Right renal cortex interstitium (tissue), 3 donors: Measurements from ENCODE around the gene DRAM1. TPM values are rescaled to one million over a fixed set of nuclear protein-coding genes. Genes with fewer than 3 reads are reported as not detected.
"Not testable (repeated sequence)": the region's sequence is repeated elsewhere in the genome, so short reads cannot be mapped to it uniquely, and the experiment has no call there.

Source experiments
- DNase-seq, 3 donors: peaks; one replicate each; pipeline ENCODE4 v3.0.0-alpha.2; 2013; ENCODE audit warnings: low read depth in 3 of 3, low spot score in 2 of 3
- polyA plus RNA-seq, 3 donors: library from polyadenylated mRNA; unstranded; fragments of 120-200 nt; gene quantifications; one replicate each; pipeline ENCODE4 v1.2.1, GENCODE V29; 2013; ENCODE audit not compliant: insufficient read length in 3 of 3

Gene DRAM1
- polyA plus RNA-seq, 3 donors = 20.7 to 23.4 (median 21.2) TPM

DNA sequence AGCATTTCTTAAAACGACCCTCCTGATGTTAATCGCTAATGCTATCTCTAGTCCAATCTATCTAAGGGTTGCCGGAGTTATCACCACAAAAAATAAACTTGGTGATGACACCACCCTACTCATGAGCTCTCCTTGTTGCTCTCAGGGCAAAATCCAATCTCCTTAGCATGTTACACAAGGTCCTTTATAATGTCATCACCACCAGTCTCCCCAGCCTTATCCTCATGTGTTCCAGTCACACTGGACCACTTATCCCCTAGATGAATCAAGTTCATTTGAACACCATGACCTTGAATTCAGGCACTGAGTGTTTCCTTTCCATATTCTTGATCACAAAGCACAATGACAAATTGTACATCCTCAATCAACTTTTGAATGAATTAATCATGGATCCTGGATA, 19.0 kb upstream of the DRAM1 start:
- DNase-seq = no peak

DNA sequence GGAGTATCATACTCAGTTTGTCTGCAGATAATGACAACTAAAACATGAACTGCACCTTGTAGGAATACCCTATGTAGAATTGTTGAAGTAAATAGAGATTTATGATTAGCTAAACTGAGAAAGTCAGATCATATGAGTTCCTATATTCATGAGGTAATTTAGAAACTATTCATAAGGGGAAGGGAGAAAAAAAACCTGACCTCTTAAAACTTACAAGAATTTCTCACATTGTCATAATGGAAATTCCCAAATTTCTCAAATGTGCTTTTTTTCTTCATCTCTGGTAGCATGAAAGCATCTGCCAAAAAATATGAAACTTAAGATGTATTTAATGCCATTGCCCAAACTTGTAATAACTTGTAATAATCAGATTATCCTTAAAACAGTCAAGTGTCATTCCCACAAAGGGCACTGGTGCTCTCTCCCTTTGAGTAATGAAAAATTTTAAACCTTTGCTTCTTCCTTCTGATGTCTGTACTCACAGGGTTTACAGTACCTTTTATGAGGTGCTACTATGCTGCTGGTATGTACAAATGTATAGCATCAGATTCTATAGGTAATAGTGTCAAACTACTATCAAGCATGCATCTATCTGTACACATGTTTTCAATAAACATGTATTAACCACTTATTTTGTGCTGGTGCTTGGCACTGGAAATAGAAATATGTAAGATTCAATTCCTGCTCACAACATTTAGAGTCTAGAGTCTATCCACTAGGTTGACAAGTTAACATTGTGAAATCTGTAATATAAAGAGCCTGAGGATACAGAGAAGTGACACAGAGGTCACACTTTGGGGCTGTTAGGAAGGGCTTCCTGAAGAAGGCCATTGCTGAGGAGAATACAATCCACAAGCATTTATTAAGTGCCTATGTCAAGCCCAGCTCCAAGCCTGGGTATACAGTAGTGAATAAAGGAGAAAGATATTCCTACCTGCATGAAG, 17.4 kb upstream of the DRAM1 start:
- no peak for DNase-seq

DNA sequence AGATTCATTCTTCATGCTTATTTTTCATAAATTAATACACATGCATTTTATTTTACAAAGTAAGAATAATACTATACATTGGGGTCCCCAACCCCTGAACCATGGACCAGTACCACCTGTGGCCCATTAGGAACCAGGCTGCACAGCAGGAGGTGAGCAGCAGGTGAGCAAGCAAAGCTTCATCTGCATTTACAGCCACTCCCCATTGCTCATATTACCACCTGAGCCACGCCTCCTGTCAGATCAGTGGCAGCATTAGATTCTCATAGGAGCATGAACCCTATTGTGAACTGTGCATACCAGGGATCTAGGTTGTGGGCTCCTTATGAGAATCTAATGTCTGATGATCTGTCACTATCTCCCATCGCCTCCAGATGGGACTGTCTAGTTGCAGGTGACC, 15.7 kb upstream of the DRAM1 start:
- DNase-seq = not testable (repeated sequence)

DNA sequence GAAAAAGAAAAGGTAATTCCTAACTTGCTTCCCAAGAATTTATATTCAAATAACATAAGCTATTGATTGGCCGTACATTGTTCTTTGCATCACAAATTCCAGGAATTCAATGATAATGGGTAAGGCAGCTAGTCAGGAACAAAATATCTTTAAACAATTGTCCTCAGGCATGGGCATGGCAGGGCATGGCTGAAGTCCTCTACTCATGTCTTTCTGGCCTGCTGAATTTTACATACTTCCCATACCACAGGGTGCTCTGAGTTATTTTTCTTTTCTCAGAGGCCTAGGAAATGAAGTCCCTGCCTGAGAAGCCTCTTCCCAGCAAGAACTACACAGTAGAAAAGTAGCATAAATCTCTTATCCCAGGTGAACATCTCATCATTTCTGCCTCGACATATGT, 15.1 kb upstream of the DRAM1 start:
- DNase-seq = no peak

DNA sequence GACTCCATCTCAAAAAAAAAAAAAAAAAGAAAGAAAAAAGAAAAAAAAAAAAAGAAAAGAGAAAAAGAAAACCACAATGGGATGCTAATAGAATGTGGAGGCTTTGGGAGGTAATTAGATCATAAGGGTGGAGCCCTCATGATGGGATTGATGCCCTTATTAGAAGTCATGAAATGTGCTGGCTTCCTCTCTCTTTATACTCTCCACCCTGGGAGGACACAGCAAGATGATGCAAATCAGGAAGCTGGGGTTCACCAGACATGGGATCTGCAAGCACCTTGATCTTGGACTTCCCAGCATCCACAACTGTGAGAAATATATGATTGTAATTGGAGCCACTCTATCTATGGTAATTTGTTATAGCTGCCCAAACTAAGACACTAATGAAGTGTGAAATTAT, 13.4 kb upstream of the DRAM1 start:
- DNase-seq = no peak

DNA sequence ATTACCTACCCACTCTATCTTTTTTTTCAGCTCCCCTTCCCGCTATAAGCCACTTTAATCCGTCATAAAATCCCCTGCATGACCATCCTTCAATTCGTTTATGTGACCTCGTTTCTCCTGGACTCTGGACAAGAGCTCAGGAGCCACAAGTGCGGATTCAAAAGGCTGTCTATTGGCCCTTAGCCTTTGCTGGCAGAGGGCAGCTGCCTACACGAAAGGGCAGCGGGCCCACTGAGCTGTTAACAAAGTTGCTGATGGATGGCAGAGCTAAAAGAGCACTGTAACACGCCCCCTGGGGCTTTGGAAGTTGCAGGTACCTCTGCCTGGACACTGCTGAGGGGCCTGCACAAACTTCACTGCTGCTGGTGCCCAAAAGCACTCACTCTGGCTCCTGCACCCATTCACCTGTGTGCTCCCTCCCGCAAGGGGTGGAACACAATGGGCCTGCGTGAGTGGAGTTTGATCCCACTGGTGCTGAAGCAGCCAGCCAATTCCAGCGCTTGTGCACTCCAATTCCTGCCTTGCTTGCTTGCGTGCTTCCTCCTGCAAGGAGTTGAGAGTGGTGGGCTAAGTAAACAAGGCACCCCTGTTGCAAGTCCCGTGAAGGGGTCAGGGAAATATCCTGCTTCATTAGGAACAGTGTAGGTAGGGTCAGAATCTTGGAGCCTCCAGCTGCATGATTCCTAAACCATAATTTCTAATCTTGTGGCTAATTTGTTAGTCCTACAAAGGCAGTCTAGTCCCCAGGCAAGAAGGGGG, 10.6 kb upstream of the DRAM1 start:
- no peak for DNase-seq

DNA sequence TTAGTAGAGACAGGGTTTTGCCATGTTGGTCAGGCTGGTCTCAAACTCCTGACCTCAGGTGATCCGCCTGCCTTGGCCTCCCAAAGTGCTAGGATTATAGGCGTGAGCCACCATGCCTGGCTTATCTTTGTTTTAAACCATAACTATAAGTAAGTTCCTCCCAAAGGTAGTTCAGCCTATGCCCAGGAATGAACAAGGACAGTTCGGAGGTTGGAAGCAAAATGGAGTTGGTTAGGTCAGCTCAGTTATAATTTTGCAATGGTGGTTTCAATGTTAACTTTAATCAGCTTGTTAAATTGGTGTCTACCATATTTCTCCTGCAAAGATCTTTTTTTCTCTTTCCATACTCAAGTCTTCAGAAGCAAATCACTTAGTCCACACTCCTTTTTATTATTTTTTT, 9.8 kb upstream of the DRAM1 start:
- not testable (repeated sequence) for DNase-seq

DNA sequence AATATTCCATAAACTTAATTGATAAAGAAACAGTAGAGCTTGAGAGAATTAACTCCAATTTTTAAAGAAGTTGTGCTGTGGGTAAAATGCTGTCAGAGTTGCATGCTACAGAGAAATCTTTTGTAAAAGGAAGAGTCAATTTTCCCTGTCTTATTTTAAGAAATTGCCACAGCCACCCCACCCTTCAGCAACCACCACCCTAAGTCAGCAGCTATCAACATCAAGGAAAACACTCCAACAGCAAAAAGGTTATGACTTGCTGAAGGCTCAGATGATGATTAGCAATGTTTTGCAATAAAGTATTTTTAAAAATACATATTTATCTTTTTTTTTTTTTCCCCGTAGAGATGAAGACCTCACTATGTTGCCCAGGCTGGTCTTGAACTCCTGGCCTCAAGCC, 6.5 kb upstream of the DRAM1 start:
- DNase-seq = no peak

DNA sequence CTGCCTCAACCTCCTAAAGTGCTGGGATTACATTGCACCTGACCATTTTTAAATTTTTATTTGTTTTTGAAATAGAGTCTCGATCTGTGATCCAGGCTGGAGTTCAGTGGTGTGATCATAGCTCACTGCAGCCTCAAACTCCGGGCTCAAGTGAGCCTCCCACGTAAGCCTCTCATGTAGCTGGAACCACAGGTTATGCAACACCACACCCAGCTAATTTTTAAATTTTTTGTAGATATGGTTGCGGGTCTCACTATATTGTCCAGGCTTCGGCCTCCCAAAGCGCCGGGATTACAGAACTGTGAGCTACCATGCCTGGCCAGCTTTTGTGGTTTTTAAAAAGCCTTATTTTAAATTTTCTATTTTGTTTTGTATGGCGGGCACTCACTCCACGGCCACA, 2.2 kb upstream of the DRAM1 start:
- no peak for DNase-seq

DNA sequence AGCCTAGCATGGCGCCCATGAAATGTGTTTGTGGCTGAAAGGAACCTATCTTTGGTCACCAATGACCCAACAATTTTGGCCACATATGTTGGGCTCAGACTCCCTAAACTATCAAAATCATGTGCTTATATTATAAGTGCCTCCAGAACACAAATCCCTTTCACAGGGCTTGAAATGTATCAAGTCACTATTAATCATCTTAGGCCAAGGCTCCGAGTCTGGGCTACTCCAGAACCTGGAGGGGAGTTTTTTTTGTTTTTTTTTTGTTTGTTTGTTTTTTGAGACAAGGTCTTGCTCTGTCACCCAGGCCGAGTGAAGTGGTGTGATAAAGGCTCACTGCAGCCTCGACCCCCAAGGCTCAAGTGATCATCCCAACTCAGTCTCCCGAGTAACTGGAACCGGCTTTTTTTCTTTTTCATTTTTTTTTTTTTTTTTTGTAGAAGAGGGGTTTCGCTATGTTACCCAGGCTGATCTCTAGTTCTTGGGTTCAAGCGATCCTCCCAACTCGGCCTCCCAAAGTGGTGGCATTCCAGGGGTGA, 989 bp upstream of the DRAM1 start:
- no peak for DNase-seq

DNA sequence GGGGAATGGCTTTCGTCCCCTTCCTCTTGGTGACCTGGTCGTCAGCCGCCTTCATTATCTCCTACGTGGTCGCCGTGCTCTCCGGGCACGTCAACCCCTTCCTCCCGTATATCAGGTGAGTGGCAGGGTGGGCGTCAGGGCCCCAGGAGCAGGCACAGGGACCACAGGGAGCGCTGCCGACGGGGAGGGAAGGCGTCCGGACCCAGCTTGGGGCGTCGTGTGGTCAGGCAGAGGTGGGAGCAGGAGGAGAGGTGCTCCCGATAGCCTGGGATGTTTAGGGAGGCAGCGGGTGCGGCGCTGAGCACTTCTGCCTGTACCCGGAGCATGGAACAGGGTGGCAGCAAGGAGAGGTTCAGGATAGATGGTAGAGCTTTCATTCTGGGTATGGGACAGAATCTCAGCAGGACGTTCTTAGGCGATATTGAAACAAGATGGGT, 444 bp downstream of the DRAM1 start:
- DNase-seq = no peak

DNA sequence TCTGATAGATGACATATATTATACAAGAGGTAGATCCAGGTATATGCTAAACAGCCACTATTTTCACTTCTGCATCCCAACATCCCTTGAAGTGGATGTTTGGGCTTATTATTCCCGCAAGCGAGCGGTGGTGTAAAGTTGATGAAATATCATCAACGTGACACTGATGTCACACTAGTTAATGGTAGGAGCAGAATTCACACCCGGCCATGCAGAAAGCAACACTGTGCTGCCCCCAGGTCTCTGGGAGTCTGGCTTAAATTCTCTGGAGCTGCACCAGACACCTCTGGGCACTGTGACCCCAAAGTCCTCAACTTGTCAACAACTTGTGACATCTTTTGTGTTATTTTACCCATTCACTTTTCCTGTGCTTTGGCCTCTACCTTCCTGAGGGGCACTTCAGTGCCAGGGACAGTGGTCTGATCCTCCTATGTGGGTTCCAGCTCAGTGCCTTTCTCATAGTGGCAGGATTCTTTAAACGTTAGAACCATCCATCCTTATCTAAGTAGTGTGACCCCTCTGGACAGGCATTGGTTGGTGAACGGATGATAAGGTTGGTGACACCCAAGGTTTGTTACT, 952 bp downstream of the DRAM1 start:
- DNase-seq = no peak

DNA sequence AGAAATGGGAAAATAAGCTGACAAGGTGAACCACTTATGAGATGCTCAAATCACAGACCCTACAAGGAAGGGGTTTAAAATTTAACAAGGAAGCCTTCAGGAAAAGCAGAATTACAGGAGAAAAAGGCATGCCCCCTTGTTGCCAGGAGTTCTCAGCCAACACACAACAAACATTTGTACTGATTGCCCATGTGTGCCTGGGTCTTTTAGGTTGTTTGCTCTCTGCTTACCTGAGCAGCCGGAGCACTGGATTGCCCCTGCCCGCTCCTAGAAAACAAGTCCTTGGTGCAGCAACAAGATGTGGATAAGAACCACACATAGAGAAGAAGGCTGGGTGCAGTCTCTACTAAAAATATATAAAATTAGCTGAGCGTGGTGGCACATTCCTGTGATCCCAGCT, 3.4 kb downstream of the DRAM1 start:
- DNase-seq = no peak

DNA sequence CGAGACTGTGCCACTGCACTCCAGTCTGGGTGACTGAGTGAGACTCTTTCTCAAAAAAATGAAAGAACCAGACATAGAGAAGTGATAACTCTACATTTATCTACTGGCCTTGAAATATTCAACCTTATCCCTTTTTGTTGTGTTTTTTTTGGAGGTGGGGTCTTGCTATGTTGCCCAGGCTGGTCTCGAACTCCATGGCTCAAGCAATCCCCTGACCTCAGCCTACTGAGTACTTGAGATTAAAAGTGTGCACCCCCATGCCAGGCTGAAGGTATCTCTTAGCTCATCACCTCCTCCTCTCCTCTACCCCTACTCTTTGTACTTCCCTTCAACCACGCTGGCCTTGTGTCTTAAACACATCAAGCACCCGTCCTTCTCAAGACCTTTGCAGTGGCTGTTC, 3.8 kb downstream of the DRAM1 start:
- DNase-seq = no peak

DNA sequence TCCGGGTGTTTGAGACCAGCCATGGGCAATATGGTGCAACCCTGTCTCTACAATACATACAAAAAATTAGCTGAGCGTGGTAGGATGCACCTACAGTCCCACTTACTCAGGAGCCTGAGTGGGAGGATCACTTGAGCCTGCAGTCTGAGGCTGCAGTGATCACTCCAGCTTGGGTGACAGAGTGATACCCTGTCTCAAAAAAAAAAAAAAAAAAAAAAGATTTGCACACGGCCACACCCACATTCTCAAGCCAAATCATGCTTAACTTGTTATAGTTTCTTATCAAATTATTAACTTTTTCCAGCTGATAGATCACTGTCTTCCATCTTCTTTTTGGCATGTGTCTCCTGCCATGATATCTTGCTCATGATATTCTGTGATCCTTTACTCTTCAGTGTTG, 6.8 kb downstream of the DRAM1 start:
- DNase-seq = no peak

DNA sequence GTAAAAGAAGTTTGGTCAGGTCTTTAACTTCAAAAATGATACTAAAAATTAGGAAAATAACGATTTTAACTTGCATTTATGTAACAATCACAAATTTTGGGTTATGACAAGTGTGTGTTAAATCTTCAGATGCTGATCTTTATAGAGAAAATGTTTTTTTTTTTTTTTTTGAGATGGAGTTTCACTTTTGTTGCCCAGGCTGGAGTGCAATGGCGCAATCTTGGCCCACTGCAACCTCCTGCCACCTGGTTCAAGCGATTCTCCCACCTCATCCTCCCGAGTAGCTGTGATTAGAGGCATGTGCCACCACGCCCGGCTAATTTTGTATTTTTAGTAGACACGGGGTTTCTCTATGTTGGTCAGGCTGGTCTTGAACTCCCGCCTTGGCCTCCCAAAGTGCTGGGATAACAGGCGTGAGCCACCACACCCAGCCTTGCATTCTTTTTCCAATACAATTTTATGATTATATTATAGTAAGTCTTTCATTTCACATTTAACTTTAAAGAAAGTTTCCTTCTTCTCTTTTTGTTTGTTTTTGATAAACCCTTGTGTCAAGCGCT, 7.5 kb downstream of the DRAM1 start:
- DNase-seq = not testable (repeated sequence)

DNA sequence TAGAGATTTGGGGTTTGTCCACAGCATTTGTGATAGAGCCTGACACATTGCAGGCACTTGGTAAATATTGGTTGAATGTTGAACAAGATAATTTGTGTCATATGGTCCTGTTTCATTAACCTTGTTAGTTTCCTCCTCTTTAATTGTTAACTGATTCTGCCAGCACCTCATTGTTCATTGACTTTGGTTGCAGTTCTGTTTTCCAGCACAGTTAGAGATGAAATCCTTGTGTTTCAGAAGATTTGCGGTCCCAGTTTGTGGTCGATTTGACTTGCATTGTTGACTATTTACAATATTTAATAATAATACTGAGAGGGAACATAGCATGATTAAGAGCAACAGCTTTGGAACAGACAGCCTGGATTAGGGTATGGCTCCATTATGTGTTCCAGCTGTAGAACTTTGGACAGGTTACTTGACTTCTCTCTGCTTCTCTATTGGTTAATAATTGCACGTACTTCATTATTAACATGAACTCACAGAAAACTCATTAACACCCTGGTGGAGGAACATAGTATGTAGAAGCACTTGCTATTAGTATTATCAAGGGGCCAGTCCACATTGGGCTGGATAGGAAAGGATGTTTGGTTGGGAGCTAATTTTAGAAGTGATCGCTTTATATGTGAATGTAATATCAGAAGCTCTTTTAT, 8.7 kb downstream of the DRAM1 start:
- no peak for DNase-seq

DNA sequence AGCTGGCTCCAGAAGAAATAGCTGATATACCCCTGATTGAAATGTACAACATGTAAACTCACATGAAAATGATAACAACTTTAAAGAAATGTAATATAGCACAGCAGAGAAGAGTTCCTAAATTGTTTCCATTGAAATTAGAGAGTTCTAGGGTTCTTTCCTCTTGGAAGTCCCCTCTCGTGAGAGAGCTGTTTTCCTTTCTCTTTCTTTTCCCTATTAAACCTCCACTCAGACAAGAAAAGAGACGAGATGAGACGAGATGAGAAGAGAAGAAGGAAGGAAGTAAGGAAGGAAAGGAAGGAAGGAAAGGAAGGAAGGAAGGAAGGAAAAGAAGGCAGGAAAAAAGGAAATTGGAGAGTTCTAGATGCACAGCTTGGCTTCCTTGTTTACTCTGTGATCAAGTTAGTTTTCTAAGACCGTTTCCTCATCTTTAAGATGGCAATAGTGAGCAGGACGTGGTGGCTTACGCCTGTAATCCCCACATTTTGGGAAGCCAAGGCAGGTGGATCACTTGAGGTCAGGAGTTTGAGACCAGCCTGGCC, 11.9 kb downstream of the DRAM1 start:
- DNase-seq = no peak

DNA sequence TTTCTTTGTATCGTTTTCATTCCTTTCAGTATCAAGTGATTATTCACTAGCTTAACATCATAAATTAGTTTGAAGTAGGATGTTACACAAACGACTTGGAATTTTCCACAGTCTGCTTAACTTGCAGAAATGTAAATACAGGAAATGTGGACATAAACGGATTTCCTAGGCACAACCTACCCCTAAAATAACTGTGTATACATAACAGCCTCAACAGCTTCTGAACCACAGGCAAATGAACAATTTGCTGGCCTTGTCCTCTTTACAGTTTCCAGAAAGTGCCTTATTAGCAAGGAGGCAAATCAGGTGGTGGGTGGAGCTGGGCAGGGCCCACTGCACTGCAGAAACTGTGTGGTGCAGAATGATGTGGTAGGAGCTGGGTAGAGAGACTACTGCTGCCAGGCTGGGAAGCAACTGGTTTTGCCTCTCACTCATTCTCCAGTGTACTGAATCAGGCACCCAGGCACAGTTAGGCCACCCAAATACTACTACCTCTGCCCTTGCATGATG, 14.1 kb downstream of the DRAM1 start:
- DNase-seq = no peak

DNA sequence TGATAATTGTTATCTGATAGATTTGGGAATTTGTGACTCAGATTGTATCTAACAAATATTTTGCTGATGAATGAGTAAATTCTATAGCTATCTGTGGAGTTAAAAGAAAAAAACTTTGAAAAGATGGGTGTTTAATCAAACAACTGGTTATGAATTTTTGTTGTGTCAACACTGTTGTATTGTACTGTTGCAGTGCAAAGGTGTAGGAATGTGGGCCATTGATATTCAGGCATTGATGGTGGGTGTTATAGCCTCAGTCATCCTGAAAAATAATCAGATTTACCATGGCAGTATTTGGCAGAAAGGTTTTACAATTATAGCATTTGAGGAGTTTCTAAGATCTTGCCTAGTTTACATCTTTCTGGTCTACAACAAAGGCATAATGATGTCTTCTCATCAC, 15.4 kb downstream of the DRAM1 start:
- DNase-seq = no peak
